HUDEP-2 (cell line): ENCODE measurements around the gene LRRN4CL.
"Not testable (repeated sequence)": the region's sequence is repeated elsewhere in the genome, so short reads cannot be mapped to it uniquely, and the experiment has no call there.

ENCODE experiments used
- DNase-seq, 76 experiments: peaks; one replicate each; lab custom pipeline; 2025; ENCODE audit not compliant: unreplicated experiment in 76 of 76; lab: John Stamatoyannopoulos, UW

LRRN4CL gene

GRCh38 chr11:62677714-62678113 lies 11.6 kb downstream of the LRRN4CL start:
- no peak for DNase-seq

- DNase-seq = no peak
Measured at GRCh38 chr11:62677156-62677555, 12.2 kb downstream of the LRRN4CL start.

DNA sequence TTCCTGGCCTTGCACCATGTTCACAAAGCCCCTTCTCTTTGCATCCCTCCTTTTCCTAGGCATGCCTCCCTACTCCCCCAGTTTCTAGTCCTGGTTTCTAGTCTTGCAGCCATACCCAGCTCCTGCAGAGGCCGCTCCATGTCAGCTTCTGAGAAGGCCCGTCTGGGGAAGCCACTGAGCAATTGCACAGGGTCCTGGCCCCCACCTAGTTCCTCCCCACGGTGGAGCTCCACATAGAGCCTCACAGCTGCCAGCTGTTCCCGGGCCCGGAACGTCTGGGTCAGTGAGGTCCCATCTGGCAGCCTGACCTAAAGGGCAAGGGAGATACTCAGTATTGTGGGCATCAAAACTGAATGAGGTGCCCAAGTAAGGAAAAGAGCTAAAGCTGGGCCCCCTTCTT lies 12.6 kb downstream of the LRRN4CL start:
- DNase-seq = no peak

- DNase-seq = not testable (repeated sequence)
Measured at GRCh38 chr11:62675415-62675814, 13.9 kb downstream of the LRRN4CL start.

GRCh38 chr11:62673196-62673525 lies 16.2 kb downstream of the LRRN4CL start:
- DNase-seq = no peak

- peak in 68 of 76 experiments; percentile 32 to 93 (median 68) for DNase-seq
Measured at GRCh38 chr11:62671608-62672389, 17.5 kb downstream of the LRRN4CL start, which contains the start of the genes LBHD1 and UQCC3. Gene LBHD1, minus strand, starts transcription at chr11:62672267. Its CDS starts 2,236 bp downstream, at chr11:62670031. Gene UQCC3, plus strand, starts transcription at chr11:62671673. Its CDS starts 73 bp downstream, at chr11:62671746.

DNA sequence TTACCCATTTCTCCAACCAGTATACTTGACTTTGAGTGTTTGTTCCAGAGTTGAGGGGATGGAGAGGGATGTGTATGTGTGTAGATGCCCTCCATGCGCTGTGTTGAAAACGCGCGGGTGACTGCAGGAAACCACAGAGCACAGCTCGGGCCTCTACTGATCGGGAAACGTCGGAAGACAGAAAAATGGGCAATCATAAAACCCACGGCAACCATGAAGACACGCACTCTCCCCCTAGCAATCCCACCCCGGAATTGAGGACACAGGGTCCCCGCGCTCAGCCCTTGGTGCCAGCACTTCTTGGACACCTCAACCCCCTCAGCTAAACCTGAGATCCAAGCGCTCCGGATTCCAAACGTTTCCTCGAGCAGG lies 18.1 kb downstream of the LRRN4CL start:
- peak in 3 of 76 experiments; percentile 29 to 82 (median 48) for DNase-seq

DNA sequence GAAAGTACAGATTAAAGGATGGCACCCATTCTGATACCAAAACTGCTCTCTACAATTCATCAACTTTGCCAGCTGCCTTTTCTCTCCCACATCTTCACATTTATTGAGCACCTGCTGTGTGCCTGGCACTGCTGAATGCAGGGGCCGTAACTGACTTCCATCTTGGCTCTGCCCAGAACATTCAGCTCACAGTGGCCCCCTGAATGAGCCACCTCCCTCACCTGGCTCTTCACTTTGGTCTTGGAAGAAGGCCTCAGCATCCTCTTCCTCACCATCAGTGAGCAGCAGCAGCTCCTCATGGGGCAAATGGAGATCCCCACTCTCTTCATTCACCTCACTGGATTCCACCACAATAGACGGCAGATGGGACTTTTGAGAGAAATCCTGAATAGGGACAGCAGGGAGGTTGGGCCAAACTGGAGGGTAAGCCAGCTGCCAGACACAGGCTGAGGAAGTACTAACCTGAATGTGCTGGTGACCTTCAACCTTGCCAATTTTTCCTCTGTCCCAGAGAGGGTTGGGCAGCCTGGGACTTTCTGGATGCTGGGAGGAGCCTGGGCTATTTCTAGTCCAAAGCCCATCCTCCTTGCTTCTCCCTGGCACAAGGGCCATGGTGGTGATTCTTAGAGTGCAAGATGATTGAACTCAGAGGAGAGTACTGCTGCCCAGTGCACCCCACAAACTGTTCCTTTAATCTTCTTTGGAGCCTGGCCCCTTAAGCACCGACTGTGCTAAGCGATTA lies 19.7 kb downstream of the LRRN4CL start:
- peak in 2 of 76 experiments; percentile 23 to 33 for DNase-seq

- DNase-seq = no peak
Measured at GRCh38 chr11:62667460-62667859, 21.9 kb downstream of the LRRN4CL start.

DNA sequence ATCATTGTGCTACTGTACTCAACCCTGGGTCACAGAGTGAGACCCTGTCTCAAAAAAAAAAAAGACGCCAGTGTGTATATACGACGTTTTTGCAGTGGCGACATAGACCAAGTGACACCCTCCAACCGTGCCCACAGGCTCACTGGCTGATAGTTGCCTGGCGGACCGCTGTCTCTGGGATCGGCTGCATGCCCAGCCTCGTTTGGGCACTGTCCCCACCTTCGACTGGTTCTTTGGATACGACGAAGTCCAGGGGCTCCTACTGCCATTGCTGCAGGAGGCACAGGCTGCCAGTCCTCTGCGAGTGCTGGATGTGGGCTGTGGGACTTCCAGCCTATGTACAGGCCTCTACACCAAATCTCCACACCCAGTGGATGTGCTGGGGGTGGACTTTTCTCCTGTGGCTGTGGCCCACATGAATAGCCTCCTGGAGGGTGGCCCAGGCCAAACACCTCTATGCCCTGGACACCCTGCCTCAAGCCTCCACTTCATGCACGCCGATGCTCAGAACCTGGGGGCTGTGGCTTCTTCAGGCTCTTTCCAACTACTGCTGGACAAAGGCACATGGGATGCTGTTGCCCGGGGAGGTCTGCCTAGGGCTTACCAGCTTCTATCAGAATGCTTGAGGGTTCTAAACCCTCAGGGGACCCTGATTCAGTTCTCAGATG lies 22.9 kb downstream of the LRRN4CL start:
- peak in 2 of 76 experiments; percentile 26 to 44 for DNase-seq

DNA sequence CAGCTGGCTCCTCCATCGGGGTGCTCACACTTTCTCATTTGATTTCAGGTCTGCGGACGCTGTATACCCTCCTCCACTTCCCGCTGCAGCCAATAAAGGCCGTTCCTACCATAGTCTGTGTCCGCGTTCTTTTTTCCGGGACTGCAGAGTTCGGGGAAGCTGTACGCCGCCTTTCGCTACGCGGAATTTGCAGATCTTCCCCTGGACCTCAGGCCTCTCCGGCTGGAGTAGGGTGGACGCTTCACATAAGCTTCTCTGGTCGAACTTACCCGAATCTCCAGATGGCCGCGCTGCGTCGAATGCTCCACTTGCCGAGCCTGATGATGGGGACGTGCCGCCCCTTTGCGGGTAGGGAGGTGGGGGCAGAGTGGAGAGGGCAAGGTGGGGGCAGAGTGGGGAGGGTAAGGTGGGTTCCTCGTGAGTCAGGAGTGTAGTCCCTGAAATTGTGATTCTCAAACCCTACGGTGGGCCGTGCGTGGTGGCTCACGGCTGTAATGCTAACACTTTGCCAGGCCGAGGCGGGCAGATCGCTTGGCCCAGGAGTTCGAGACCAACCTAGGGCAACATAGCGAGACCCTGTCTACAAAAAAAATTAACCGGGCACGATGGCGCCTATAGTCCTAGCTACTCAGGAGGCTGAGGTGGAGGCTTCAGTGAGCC lies 23.6 kb downstream of the LRRN4CL start:
- DNase-seq = peak in 25 of 76 experiments; percentile 19 to 64 (median 40)

GRCh38 chr11:62665075-62665598 lies 24.2 kb downstream of the LRRN4CL start, which contains the start of the genes C11orf98 and CSKMT:
Gene C11orf98, minus strand, starts transcription at chr11:62665210. Its CDS starts 41 bp downstream, at chr11:62665169.
Gene CSKMT, plus strand, starts transcription at chr11:62665312. Its CDS starts 568 bp downstream, at chr11:62665880.
- peak in 74 of 76 experiments; percentile 41 to 96 (median 89) for DNase-seq

DNA sequence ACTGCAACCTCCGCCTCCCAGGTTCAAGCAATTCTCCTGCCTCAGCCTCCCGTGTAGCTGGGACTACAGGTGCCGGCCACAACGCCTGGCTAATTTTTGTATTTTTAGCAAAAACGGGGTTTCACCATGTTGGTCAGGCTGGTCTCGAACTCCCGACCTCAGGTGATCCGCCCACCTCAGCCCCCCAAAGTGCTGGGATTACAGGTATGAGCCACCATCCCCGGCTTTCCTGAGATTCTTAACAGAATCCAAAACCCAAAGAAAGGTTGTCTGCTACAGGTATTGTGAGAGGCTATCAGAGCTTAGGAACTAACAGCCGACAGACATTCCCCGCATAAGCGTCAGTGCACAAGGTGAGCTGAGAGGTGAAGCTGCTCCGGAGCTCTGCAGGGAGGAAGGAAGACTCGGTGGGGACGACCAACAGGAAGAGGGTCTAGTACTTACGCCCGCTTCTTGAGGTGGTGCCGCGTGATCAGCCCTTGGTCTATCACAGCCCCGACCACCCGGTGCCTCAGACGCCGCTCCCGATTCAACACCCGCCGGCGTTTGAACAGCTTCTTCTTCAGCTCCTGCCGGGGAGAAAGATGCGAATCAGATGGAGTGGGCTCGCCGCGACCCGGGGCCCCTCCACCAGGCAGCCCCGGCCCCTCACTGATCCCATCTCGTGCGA lies 24.8 kb downstream of the LRRN4CL start:
- peak in 9 of 76 experiments; percentile 48 to 64 (median 55) for DNase-seq

DNA sequence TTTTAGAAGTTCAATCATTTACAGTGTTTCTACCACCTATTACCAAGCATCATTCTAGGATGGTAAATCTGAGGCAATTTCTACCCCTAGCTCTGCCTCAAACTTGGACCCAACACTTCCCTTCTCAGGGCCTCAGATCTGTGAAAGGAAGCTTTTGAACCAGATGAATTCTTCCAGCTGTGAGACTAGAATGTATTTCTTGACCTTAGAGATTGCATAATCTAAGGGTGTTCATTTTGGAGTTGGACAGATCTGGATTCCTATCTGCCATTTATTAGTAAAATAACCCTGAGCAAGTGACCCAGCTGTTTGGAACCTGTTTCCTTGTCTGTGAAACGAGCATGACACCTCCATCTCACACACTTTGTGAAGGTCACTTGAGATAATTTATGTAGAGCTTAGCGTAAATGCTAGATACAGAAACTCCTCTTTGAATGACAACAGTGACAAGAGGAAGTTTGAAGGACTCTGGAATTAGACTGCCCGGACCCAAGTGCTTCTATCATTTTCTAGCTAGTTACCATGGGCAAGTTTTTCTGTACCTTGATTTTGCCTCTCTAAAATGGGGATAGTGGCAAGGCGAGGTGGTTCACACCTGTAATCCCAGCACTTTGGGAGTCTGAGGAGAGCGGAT lies 32.4 kb downstream of the LRRN4CL start:
- DNase-seq = no peak

DNA sequence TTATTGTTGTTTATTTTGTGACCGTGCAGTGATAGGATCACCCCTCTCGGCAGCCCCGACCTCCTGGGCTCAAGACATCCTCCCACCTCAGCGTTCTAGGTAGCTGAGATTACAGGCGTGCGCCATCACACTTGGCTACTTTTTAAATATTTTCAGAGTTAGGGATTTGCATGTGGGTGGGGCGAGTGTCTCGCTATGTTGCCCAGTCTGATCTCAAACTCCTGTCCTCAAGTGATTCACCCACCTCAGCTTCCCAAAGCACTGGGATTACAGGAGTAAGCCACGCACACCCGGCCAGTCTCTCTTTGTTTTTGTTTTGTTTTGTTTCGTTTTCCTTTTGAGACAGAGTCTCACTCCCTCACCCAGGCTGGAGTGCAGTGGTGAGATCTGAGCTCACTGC lies 35.0 kb downstream of the LRRN4CL start:
- DNase-seq = no peak

DNA sequence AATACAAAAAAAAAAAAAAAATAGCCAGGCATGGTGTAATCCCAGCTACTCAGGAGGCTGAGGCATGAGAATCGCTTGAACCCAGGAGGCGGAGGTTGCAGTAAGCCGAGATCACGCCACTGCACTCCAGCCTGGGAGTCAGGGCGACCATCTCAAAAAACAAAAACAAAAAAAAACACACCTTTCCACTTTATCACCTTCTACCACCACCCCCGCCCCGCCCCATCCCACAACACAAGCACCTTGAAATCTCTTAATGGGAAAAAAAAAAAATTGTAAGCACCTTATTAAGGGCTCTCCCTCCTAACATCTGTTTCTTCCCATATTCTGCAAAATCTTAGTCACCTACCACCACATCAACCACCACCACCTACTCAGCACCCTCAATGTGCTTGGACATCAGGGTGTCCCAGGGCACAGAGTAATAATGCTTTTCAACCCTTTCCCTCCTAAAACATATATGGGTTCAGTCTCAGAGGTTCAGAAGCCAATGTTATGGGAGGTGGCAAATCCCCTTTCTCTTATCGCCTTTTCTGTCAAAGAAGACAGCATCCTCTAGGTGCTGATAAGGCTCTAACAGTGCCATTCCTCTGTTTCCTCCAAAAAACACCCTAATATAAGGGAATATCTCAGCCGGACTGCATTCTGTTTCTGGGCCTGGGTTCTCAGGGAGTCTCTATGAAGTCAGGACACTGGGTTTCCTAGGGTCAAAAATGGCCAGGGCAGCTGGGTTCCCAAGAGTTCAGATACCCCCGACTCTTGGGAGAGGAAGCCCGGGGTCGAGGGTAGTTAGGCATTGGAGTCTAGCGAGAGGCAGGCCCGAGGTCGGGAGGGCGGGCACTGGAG lies 36.9 kb downstream of the LRRN4CL start:
- DNase-seq = peak in 2 of 76 experiments; percentile 12 to 50

- not testable (repeated sequence) for DNase-seq
Measured at GRCh38 chr11:62650283-62650682, 39.0 kb downstream of the LRRN4CL start.

DNA sequence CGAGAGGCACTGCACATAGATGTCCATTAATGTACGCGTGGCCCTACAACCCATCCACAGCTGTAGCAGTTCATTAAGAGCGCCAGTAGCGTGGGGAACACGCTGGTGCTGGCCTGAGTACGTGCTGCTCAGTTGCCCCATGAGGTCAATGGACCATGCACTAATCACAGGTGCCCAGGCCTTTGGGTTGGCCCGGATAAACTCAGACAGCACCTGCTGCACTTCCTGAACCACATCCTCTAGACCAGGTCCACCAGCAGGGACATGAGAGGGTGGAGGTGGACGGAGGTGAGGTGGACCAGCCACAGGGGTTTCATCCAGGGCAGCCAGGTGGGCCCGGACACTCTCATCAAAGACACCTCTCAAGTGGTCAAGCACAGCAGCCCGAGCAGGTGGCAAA lies 39.8 kb downstream of the LRRN4CL start:
- no peak for DNase-seq
